Testis (tissue), 2 donors: ENCODE results near the gene TMEM169.

Source experiments
- CTCF ChIP-seq, 3 experiments: fragments of 450-650 bp in 2 of 3; fragments of 200-600 bp in 1 of 3; sonication (generic) in 1 of 3; IDR thresholded peaks; one replicate each; pipeline ENCODE4 v1.5.1; 2016 to 2019; ENCODE audit warnings: antibody characterized with exemption in 3 of 3, mild to moderate bottlenecking in 2 of 3, moderate library complexity in 1 of 3
- POLR2A ChIP-seq: fragments of 450-650 bp; IDR thresholded peaks from one replicate; pipeline ENCODE4 v1.6.1; 2017; ENCODE audit warnings: antibody characterized with exemption, mild to moderate bottlenecking, moderate library complexity

DNA sequence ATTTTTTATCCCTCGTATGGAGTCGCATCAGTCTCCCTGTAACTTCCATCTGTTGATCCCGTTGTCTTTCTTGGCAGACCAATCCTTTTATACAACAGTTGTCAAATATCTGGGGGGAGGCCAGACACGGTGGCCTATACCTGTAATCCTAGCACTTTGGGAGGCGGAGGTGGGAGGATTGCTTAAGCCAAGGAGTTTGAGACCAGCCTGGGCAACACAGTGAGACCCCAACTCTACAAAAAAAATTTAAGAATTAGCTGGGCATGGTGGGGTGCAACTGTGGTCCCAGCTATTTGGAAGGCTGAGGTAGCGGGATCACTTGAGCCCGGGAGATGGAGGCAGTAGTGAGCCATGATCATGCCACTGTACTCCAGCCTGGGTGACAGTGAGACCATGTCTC lies 29.4 kb downstream of the TMEM169 start:
- TF ChIP-seq CTCF (IDR thresholded peaks at IDR 0.05) (no peak), POLR2A (no peak)
